ENCODE results near the gene ADRM1. TPM values are rescaled to one million over a fixed set of nuclear protein-coding genes. Genes with fewer than 3 reads are reported as not detected.

ADRM1 gene
- total and polyA plus RNA-seq, 12 donors = 67.7 to 192 (median 74.7) TPM

DNA sequence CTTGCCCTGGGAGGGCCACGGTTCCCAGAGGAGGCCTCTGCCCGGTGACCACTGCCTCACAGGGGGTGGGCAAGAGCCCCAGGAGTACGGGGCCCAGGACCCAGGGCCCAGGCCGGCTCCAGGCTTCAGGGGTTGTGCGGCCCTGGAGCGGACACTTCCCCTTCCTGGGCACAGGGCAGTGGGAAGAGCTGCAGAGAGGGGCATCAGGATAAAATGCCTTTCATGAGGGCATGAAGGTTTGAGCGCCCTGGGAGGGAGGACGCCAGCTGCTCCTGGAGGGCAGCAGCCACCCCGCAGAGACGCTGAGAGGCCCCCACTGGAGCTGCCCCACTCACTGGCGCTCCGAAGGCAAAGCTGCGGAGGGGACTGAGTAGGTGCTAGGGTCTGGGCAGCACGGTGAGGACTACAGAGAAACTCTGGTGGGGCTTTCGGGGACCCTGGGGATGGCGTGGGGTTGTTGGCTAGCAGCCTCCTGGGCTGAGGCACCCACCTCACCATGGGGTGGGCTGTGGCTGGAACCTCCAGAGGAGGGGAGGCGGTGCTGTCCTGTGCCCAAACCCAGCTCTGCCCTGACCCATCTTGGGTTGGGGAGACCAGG is 53.9 kb downstream of the ADRM1 start:
- Histone ChIP-seq H3K4me3 (peak overlapping the region in 9 of 10 donors; percentile 4 to 44 (median 37)), H3K27ac (peak overlapping the region; percentile 77 to 98 (median 93)), H3K4me1 (peaks cover 65 to 95% (median 79%) of the 10 kb centered on the region in 9 donors), H3K9me3 (no peaks in the 10 kb centered on the region), H3K27me3 (peaks cover 0 to 12% (median 0%) of the 10 kb centered on the region in 7 donors), H3K36me3 (peaks cover 0 to 16% (median 3%) of the 10 kb centered on the region in 9 donors)
- 30 to 38% methylated on average over 17 of the region's 17 CpGs for WGBS, 2 donors
- intact Hi-C loops (cut with DNase I) = loop anchor here in 1 of 10 donors (2.0 kb wide), 1 partner anchor 24 kb away; no protein-coding TSS in a partner anchor
- peak in 1 of 8 donors; percentile 11 for ATAC-seq
- TF ChIP-seq, protein P1, sequence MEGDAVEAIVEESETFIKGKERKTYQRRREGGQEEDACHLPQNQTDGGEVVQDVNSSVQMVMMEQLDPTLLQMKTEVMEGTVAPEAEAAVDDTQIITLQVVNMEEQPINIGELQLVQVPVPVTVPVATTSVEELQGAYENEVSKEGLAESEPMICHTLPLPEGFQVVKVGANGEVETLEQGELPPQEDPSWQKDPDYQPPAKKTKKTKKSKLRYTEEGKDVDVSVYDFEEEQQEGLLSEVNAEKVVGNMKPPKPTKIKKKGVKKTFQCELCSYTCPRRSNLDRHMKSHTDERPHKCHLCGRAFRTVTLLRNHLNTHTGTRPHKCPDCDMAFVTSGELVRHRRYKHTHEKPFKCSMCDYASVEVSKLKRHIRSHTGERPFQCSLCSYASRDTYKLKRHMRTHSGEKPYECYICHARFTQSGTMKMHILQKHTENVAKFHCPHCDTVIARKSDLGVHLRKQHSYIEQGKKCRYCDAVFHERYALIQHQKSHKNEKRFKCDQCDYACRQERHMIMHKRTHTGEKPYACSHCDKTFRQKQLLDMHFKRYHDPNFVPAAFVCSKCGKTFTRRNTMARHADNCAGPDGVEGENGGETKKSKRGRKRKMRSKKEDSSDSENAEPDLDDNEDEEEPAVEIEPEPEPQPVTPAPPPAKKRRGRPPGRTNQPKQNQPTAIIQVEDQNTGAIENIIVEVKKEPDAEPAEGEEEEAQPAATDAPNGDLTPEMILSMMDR (IDR thresholded peaks at IDR 0.05) = no peak
- no peak for DNase-seq

DNA sequence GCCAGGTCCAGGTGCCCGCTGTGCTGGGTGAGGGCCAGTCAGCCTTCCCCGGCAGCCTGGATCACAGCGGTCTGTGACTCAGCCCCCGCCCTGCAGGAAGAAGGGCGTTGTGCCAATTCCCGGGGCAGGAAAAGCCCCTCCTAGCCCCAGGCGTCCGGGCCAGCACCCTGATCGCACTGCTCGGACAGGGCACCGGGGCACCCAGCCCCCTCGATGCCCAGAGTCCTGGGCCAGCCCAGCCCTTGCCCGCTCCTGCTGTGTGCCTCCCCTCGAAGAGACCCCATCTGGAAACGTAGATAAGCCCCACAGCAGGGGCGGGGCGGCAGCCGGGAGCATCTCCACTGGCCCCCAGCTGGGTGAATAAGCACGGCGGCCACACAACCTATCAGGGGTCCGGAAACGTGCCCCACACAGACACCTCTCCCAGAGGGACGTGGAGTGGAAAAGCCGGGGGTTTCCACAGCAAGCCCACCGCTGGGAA is 54.4 kb downstream of the ADRM1 start:
- Histone ChIP-seq H3K27me3 (peaks cover 0 to 12% (median 0%) of the 10 kb centered on the region in 7 donors), H3K4me1 (peaks cover 68 to 95% (median 84%) of the 10 kb centered on the region in 9 donors), H3K4me3 (peak overlapping the region in 9 of 10 donors; percentile 4 to 44 (median 37)), H3K9me3 (no peaks in the 10 kb centered on the region), H3K27ac (peak overlapping the region; percentile 77 to 98 (median 93)), H3K36me3 (peaks cover 0 to 16% (median 0%) of the 10 kb centered on the region in 9 donors)
- DNase-seq = peak; percentile 86 to 87
- WGBS, 2 donors = 13 to 14% methylated on average over 24 to 25 of the region's 25 CpGs
- intact Hi-C loops (cut with DNase I) = loop anchor here in 1 of 10 donors (2.0 kb wide), 1 partner anchor 24 kb away; no protein-coding TSS in a partner anchor
- peak; percentile 40 to 68 (median 52) for ATAC-seq
- TF ChIP-seq, protein P1 (IDR thresholded peaks at IDR 0.05) = no peak

DNA sequence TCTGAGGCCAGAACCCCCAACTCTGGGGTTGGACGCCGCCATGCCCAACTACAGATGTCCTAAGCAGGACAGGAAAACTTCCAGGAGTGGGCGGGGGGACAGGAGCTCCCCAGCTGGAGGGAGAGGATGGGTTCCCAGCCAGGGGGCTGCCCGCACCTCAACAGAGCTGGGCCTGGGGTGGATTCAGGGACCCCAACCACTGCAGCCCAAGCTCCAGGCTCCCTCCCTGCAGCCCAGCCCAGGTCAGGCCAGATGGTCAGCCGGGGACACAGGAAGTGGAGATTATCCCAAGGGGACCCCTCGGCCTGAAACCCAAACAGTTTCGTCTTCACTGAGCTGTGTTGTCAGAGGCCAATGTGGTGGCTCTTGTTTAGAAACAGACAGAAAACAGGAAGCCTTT is 54.9 kb downstream of the ADRM1 start:
- DNase-seq = peak in 1 of 2 donors; percentile 43

More for the DNA sequence above, 54.9 kb downstream of the ADRM1 start:
- 40 to 47% methylated on average over 7 of the region's 7 CpGs for WGBS, 2 donors
- peaks cover 0 to 12% (median 0%) of the 10 kb centered on the region in 7 donors for H3K27me3 ChIP-seq
- H3K4me1 ChIP-seq = peaks cover 73 to 96% (median 88%) of the 10 kb centered on the region in 9 donors
- peak overlapping the region; percentile 77 to 98 (median 93) for H3K27ac ChIP-seq
- no peaks in the 10 kb centered on the region for H3K9me3 ChIP-seq
- intact Hi-C loops (cut with DNase I) = loop anchor here in 1 of 10 donors (2.0 kb wide), 1 partner anchor 23 kb away; no protein-coding TSS in a partner anchor
- peak overlapping the region in 8 of 10 donors; percentile 2 to 44 (median 40) for H3K4me3 ChIP-seq
- ATAC-seq = peak in 2 of 8 donors; percentile 9 to 23
- TF ChIP-seq, protein P1 (IDR thresholded peaks at IDR 0.05) = no peak
- peaks cover 0 to 13% (median 0%) of the 10 kb centered on the region in 9 donors for H3K36me3 ChIP-seq

Small RNA genes lying within 50 kb of the gene (microRNA-seq; reads per million reads assigned to microRNA genes)
- 0 reads per million in 2 donors for gene MIR4758

Other genes with a start within 250 kb of the ADRM1 start
- gene TAF4, start 237.1 kb upstream of the ADRM1 start, total RNA-seq = 10 to 100 TPM in 8 of 10 donors, 1 to 10 TPM in 2; 8.6 to 14.8 (median 11.8) TPM
- gene TAF4, start 237.1 kb upstream of the ADRM1 start, polyA plus RNA-seq = 1 to 10 TPM; 3.7 to 7.9 TPM
- 10 to 100 TPM; 50.8 to 63.7 (median 60.5) TPM for gene LSM14B, start 180.5 kb upstream of the ADRM1 start, total RNA-seq
- 10 to 100 TPM; 15.7 to 41.7 TPM for gene LSM14B, start 180.5 kb upstream of the ADRM1 start, polyA plus RNA-seq
- gene PSMA7, start 159.6 kb upstream of the ADRM1 start, total RNA-seq = 100 to 1,000 TPM; 172 to 296 (median 200) TPM
- 100 to 1,000 TPM; 143 to 567 TPM for gene PSMA7, start 159.6 kb upstream of the ADRM1 start, polyA plus RNA-seq
- gene SS18L1, start 159.2 kb upstream of the ADRM1 start, total RNA-seq = 10 to 100 TPM in 2 of 10 donors, 1 to 10 TPM in 8; 6.6 to 11.7 (median 7.4) TPM
- gene SS18L1, start 159.2 kb upstream of the ADRM1 start, polyA plus RNA-seq = 10 to 100 TPM in 1 of 2 donors, 1 to 10 TPM in 1; 5.2 to 22.3 TPM
- gene MTG2, start 120.0 kb upstream of the ADRM1 start, total RNA-seq = 10 to 100 TPM; 21.5 to 30.4 (median 28.2) TPM
- 10 to 100 TPM; 25.4 to 55.5 TPM for gene MTG2, start 120.0 kb upstream of the ADRM1 start, polyA plus RNA-seq
- gene HRH3, start 82.7 kb upstream of the ADRM1 start, total RNA-seq = not detected
- not detected for gene HRH3, start 82.7 kb upstream of the ADRM1 start, polyA plus RNA-seq
- 10 to 100 TPM; 35.4 to 55.7 (median 41.7) TPM for gene OSBPL2, start 64.5 kb upstream of the ADRM1 start, total RNA-seq
- 10 to 100 TPM; 12.6 to 30.3 TPM for gene OSBPL2, start 64.5 kb upstream of the ADRM1 start, polyA plus RNA-seq
- 100 to 1,000 TPM in 1 of 10 donors, 10 to 100 TPM in 9; 53.9 to 146 (median 67.2) TPM for gene LAMA5, start 64.3 kb downstream of the ADRM1 start, total RNA-seq
- gene LAMA5, start 64.3 kb downstream of the ADRM1 start, polyA plus RNA-seq = 100 to 1,000 TPM; 103 to 358 TPM
- 100 to 1,000 TPM; 512 to 811 (median 576) TPM for gene RPS21, start 84.1 kb downstream of the ADRM1 start, total RNA-seq
- 1,000 to 10,000 TPM; 1,609 to 4,111 TPM for gene RPS21, start 84.1 kb downstream of the ADRM1 start, polyA plus RNA-seq
- 10 to 100 TPM in 2 of 10 donors, 1 to 10 TPM in 8; 5.6 to 11.9 (median 8.0) TPM for gene CABLES2, start 104.3 kb downstream of the ADRM1 start, total RNA-seq
- 1 to 10 TPM; 2.9 to 6.9 TPM for gene CABLES2, start 104.3 kb downstream of the ADRM1 start, polyA plus RNA-seq
- not detected for gene RBBP8NL, start 124.5 kb downstream of the ADRM1 start, total RNA-seq
- not detected for gene RBBP8NL, start 124.5 kb downstream of the ADRM1 start, polyA plus RNA-seq
- 1 to 10 TPM in 2 of 10 donors, under 1 TPM in 8; 0.11 to 5.1 (median 0.60) TPM for gene GATA5, start 173.0 kb downstream of the ADRM1 start, total RNA-seq
- gene GATA5, start 173.0 kb downstream of the ADRM1 start, polyA plus RNA-seq = 1 to 10 TPM in 1 of 2 donors, under 1 TPM in 1; 0.30 to 1.2 TPM

Measured in heart right ventricle (tissue), 16 donors.